ENCODE data around the gene DMD. TPM values are rescaled to one million over a fixed set of nuclear protein-coding genes. Genes with fewer than 3 reads are reported as not detected.

Gene DMD
- total and polyA plus RNA-seq, 4 donors = 3.9 to 73.8 (median 11.2) TPM

DNA sequence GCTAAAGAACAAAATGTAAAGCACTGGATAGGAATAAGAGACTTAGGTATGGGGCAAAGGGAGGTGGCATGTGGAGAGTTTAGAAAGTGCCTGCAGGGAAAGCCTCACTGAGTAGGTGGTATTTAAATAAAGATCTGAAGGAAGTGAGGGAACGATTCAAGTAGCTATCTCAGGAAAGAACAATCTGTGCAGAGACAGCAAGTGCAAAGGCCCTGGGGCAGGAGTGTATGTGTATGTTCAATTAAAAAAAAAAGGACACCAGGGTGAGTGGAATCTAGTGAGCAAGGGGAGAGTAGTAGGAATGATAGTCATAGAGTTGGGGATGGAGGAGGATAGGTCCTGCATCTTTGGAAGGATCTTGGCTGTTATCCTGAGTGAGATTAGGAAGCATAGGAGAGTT, 1359.6 kb downstream of the DMD start:
- no peaks in the 10 kb centered on the region for H3K4me1 ChIP-seq (ENCODE audit: control insufficient read depth in 5 of 5, insufficient read depth in 5 of 5, low read length in 5 of 5)
- 39 to 82% methylated on average over 1 of the region's 1 CpG for WGBS, 2 donors
- no peak overlapping the region for H3K4me3 ChIP-seq
- DNase-seq (no peak), ATAC-seq (ENCODE audit: insufficient read depth, low FRiP score) (no peak)
- H3K9ac ChIP-seq (ENCODE audit: insufficient read depth in 1 of 2, low read length in 2 of 2) = no peak overlapping the region
- no peak overlapping the region for H3K27ac ChIP-seq (ENCODE audit: low read depth in 1 of 2, low read length in 1 of 2)
- no peaks in the 10 kb centered on the region for H3K9me3 ChIP-seq (ENCODE audit: control insufficient read depth in 4 of 4, insufficient read depth in 3 of 4, low read length in 3 of 4)
- no peaks in the 10 kb centered on the region for H3K36me3 ChIP-seq (ENCODE audit: control insufficient read depth in 4 of 4, insufficient read depth in 4 of 4, low read length in 4 of 4)
- TF ChIP-seq CTCF (IDR thresholded peaks at IDR 0.05; ENCODE audit: control extremely low read depth, extremely low read depth) = no peak
- H3K27me3 ChIP-seq (ENCODE audit: control insufficient read depth in 3 of 3, insufficient read depth in 3 of 3, low read length in 2 of 3) = no peaks in the 10 kb centered on the region

DNA sequence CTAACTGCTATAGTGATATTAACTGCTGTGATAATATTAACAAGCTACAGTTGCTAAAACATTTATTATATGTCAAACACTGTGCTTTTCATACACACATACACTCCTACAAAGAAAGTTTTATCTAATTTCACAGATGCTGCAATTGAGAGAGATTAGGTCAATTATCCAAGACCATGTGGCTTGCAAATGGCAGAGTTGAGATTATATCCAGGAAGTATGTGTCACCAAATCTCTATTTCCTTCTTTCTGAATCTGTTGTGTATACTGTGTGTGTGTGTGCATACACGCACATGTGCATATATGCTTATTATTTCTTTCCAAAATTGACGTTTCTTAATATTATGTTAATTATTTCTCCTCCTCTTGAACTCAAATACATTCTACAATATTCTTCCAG, 1363.6 kb downstream of the DMD start:
- DNase-seq (no peak), ATAC-seq (ENCODE audit: insufficient read depth, low FRiP score) (no peak)
- H3K36me3 ChIP-seq (ENCODE audit: control insufficient read depth in 4 of 4, insufficient read depth in 4 of 4, low read length in 4 of 4) = no peaks in the 10 kb centered on the region
- 58 to 80% methylated on average over 2 of the region's 2 CpGs for WGBS, 2 donors
- TF ChIP-seq CTCF (IDR thresholded peaks at IDR 0.05; ENCODE audit: control extremely low read depth, extremely low read depth) = no peak
- no peak overlapping the region for H3K27ac ChIP-seq (ENCODE audit: low read depth in 1 of 2, low read length in 1 of 2)
- H3K4me3 ChIP-seq = no peak overlapping the region
- no peaks in the 10 kb centered on the region for H3K4me1 ChIP-seq (ENCODE audit: control insufficient read depth in 5 of 5, insufficient read depth in 5 of 5, low read length in 5 of 5)
- H3K27me3 ChIP-seq (ENCODE audit: control insufficient read depth in 3 of 3, insufficient read depth in 3 of 3, low read length in 2 of 3) = peaks cover 0 to 3% (median 0%) of the 10 kb centered on the region in 3 donors
- H3K9ac ChIP-seq (ENCODE audit: insufficient read depth in 1 of 2, low read length in 2 of 2) = no peak overlapping the region
- no peaks in the 10 kb centered on the region for H3K9me3 ChIP-seq (ENCODE audit: control insufficient read depth in 4 of 4, insufficient read depth in 3 of 4, low read length in 3 of 4)

DNA sequence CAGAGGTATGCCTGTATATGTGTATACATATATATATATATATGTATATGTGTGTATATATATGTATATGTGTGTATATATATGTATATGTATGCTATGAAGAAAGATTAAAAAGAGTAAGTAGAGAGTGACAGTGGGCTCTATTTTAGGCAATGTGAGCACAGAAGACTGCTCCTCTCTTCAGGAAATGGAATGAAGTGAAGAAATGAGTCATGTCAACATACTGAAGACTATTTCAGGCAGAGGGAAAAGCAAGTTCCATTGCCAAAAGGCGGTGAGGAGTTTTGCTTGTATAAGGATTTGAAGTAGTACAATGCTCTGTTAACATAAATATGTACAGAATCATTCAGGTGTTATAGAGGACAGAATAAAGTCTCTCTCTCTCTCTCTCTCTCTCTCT, 1366.3 kb downstream of the DMD start:
- DNase-seq (no peak), ATAC-seq (ENCODE audit: insufficient read depth, low FRiP score) (no peak)
- Histone ChIP-seq H3K4me1 (ENCODE audit: control insufficient read depth in 5 of 5, insufficient read depth in 5 of 5, low read length in 5 of 5) (no peaks in the 10 kb centered on the region), H3K9me3 (ENCODE audit: control insufficient read depth in 4 of 4, insufficient read depth in 3 of 4, low read length in 3 of 4) (no peaks in the 10 kb centered on the region), H3K9ac (ENCODE audit: insufficient read depth in 1 of 2, low read length in 2 of 2) (no peak overlapping the region), H3K27ac (ENCODE audit: low read depth in 1 of 2, low read length in 1 of 2) (no peak overlapping the region), H3K36me3 (ENCODE audit: control insufficient read depth in 4 of 4, insufficient read depth in 4 of 4, low read length in 4 of 4) (no peaks in the 10 kb centered on the region), H3K27me3 (ENCODE audit: control insufficient read depth in 3 of 3, insufficient read depth in 3 of 3, low read length in 2 of 3) (peaks cover 0 to 3% (median 0%) of the 10 kb centered on the region in 3 donors), H3K4me3 (no peak overlapping the region)
- TF ChIP-seq CTCF (IDR thresholded peaks at IDR 0.05; ENCODE audit: control extremely low read depth, extremely low read depth) = no peak
- 64 to 76% methylated on average over 1 of the region's 1 CpG for WGBS, 2 donors

DNA sequence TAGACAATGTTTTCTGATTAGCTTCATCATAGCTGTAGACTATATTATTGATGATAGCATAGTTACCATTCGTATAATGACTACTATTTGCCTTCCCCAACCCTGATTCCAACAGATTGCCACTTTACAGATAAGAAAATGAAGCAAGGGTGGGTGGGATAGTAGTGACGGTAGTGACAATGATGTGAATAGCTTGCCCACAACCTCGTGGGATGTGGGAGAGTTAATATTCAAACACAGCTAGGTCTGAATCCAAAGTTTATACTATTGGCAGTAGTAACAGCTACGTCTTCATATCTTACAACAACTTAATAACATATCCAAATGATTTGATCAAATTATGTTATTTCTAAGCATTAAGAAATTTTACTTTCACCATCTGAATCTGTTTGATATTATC, 1372.7 kb downstream of the DMD start:
- no peaks in the 10 kb centered on the region for H3K4me1 ChIP-seq (ENCODE audit: control insufficient read depth in 5 of 5, insufficient read depth in 5 of 5, low read length in 5 of 5)
- no peak overlapping the region for H3K9ac ChIP-seq (ENCODE audit: insufficient read depth in 1 of 2, low read length in 2 of 2)
- H3K4me3 ChIP-seq = no peak overlapping the region
- no peaks in the 10 kb centered on the region for H3K36me3 ChIP-seq (ENCODE audit: control insufficient read depth in 4 of 4, insufficient read depth in 4 of 4, low read length in 4 of 4)
- no peak overlapping the region for H3K27ac ChIP-seq (ENCODE audit: low read depth in 1 of 2, low read length in 1 of 2)
- H3K27me3 ChIP-seq (ENCODE audit: control insufficient read depth in 3 of 3, insufficient read depth in 3 of 3, low read length in 2 of 3) = peaks cover 0 to 5% (median under 1%) of the 10 kb centered on the region in 3 donors
- no peaks in the 10 kb centered on the region for H3K9me3 ChIP-seq (ENCODE audit: control insufficient read depth in 4 of 4, insufficient read depth in 3 of 4, low read length in 3 of 4)
- no peak for TF ChIP-seq CTCF (IDR thresholded peaks at IDR 0.05; ENCODE audit: control extremely low read depth, extremely low read depth)
- no peak for ATAC-seq (ENCODE audit: insufficient read depth, low FRiP score)
- no peak for DNase-seq
- 66 to 85% methylated on average over 4 of the region's 4 CpGs for WGBS, 2 donors

Data from lung (tissue), 12 donors.